ENCODE results near the gene AQP11. TPM values are rescaled to one million over a fixed set of nuclear protein-coding genes. Genes with fewer than 3 reads are reported as not detected.
A peak's percentile ranks its signal among the peaks of the same experiment; 100 is the strongest.

The AQP11 gene
- total RNA-seq, 1 donor from 2014 or later: 1.6 TPM

- peak overlapping the region; percentile 92 for H3K4me3 Mint-ChIP-seq (ENCODE audit: unreplicated experiment)
- peaks cover 3% of the 10 kb centered on the region for H3K9me3 Mint-ChIP-seq (ENCODE audit: low read depth)
- H3K27me3 Mint-ChIP-seq (ENCODE audit: low read depth): no peaks in the 10 kb centered on the region
- H3K27ac Mint-ChIP-seq (ENCODE audit: unreplicated experiment): peak overlapping the region; percentile 94
- no peak for DNase-seq (ENCODE audit: low spot score)
- H3K4me1 Mint-ChIP-seq (ENCODE audit: low read depth): peaks cover 34% of the 10 kb centered on the region
- no peak for TF ChIP-seq CTCF (IDR thresholded peaks at IDR 0.05)
- no peaks in the 10 kb centered on the region for H3K36me3 Mint-ChIP-seq (ENCODE audit: low read depth)
These were observed 47.1 kb downstream of the AQP11 start for GRCh38 chr11:77636731-77637344.

DNA sequence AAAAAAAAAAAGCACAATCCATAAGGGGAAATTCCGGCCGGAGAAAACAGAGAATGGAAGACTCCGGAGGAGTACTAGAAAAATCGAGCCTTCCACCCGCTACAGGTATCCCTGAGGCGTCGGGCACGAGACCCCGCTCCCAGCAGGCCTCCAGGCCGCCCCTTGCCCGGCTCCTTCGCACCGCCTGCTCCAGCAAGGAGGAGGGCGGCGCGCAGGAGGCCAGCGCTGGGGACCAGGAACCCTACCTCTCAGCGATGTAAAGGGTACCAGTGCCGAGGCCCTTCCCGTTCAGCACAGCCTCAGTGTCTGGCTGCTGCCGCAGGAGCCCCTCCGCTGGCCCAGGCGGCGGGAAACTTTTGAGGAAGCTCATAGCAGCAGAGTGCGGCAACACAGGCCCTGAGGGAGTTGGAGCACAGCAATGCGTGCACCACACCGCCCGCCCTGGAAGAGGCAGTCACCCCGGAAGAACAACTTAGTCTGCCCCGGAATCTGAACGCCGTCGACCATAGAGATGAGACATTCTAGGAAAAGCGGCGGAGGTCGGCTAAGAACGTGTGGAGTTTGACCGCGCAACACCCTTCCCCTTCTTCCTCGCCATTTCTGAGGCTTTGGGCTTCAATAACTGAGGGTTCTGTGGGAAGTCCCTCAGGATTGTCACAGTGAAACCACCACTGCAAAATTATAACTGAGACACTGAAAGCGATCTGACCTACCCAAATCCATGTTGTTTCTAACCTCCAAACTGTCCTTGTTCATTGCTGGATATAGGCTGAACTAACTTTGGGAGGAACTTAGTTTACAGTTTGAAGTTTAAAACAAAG, 47.8 kb downstream of the AQP11 start, which contains the start of gene CLNS1A:
Gene CLNS1A (minus strand): TSS at position 450 of the 821 bp plus-strand sequence. CDS start 80 bp downstream, at position 370.
- peaks cover 3% of the 10 kb centered on the region for H3K9me3 Mint-ChIP-seq (ENCODE audit: low read depth)
- peak; percentile 9 for TF ChIP-seq CTCF (IDR thresholded peaks at IDR 0.05)
- peaks cover 34% of the 10 kb centered on the region for H3K4me1 Mint-ChIP-seq (ENCODE audit: low read depth)
- H3K27ac Mint-ChIP-seq (ENCODE audit: unreplicated experiment): peak within 1 kb of the TSS; percentile 94
- peak; percentile 94 for DNase-seq (ENCODE audit: low spot score)
- peak within 1 kb of the TSS; percentile 92 for H3K4me3 Mint-ChIP-seq (ENCODE audit: unreplicated experiment)
- no peaks in the 10 kb centered on the region for H3K27me3 Mint-ChIP-seq (ENCODE audit: low read depth)
- H3K36me3 Mint-ChIP-seq (ENCODE audit: low read depth): no peaks in the 10 kb centered on the region

DNA sequence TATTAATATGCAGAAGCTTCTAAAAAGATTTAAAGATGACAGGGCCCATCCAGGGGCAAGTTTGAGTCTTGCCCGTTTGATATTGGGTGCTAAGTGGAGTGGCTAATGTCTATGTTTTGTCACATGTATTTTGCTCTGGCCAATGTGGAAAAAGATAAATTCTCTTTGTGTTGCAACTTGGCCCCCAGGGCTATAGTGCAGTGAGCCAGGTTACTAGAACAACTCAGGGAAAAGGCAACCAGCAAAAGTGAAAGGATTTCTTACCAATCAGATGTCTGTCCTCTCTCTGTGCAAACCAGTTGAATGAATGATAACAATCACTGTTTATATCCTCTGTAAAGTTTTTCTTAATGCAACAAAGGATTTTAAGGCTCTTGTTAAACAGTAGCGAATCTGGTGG, 52.5 kb downstream of the AQP11 start:
- no peaks in the 10 kb centered on the region for H3K36me3 Mint-ChIP-seq (ENCODE audit: low read depth)
- DNase-seq (ENCODE audit: low spot score): no peak
- peaks cover 8% of the 10 kb centered on the region for H3K4me1 Mint-ChIP-seq (ENCODE audit: low read depth)
- H3K4me3 Mint-ChIP-seq (ENCODE audit: unreplicated experiment): no peak overlapping the region
- peaks cover 3% of the 10 kb centered on the region for H3K9me3 Mint-ChIP-seq (ENCODE audit: low read depth)
- H3K27me3 Mint-ChIP-seq (ENCODE audit: low read depth): no peaks in the 10 kb centered on the region
- no peak overlapping the region for H3K27ac Mint-ChIP-seq (ENCODE audit: unreplicated experiment)
- no peak for TF ChIP-seq CTCF (IDR thresholded peaks at IDR 0.05)

- no peak overlapping the region for H3K27ac Mint-ChIP-seq (ENCODE audit: unreplicated experiment)
- H3K4me3 Mint-ChIP-seq (ENCODE audit: unreplicated experiment): no peak overlapping the region
- H3K9me3 Mint-ChIP-seq (ENCODE audit: low read depth): peaks cover 3% of the 10 kb centered on the region
- DNase-seq (ENCODE audit: low spot score): no peak
- no peaks in the 10 kb centered on the region for H3K36me3 Mint-ChIP-seq (ENCODE audit: low read depth)
- no peaks in the 10 kb centered on the region for H3K27me3 Mint-ChIP-seq (ENCODE audit: low read depth)
- H3K4me1 Mint-ChIP-seq (ENCODE audit: low read depth): no peaks in the 10 kb centered on the region
- TF ChIP-seq CTCF (IDR thresholded peaks at IDR 0.05): no peak
These were observed 55.1 kb downstream of the AQP11 start for GRCh38 chr11:77644887-77645286.

DNA sequence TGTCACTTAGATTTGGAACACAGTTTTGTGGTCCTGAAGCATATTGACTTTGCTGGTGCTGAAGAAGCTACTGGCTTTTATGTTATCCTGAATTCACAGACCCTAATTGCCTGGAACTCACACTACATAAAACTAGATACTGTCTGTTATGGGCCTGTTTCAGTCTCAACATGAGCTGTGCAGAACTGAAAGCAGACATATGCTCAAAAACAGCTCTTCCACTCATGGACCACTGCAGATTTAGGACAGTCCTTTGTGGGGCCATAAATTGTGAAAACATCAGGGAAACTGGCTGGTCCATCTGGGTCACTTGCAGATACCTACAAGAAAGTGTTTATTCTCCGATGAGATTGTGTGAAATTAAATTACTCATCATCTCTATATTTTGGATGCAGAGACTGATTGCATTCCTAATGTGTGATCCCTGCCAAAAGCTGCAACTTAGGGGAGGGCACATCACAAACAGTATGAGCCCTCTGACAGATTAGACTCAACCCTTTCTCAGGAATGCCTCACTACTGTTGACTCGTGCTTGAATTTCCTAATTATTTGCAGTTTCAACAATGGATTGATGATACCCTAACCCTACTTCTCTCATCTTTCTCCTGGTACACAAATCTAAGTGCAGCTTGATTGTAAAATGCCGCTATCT, 58.0 kb downstream of the AQP11 start:
- H3K36me3 Mint-ChIP-seq (ENCODE audit: low read depth): no peaks in the 10 kb centered on the region
- no peaks in the 10 kb centered on the region for H3K4me1 Mint-ChIP-seq (ENCODE audit: low read depth)
- no peaks in the 10 kb centered on the region for H3K27me3 Mint-ChIP-seq (ENCODE audit: low read depth)
- TF ChIP-seq CTCF (IDR thresholded peaks at IDR 0.05): no peak
- no peak overlapping the region for H3K4me3 Mint-ChIP-seq (ENCODE audit: unreplicated experiment)
- no peaks in the 10 kb centered on the region for H3K9me3 Mint-ChIP-seq (ENCODE audit: low read depth)
- DNase-seq (ENCODE audit: low spot score): no peak
- no peak overlapping the region for H3K27ac Mint-ChIP-seq (ENCODE audit: unreplicated experiment)

All from chondrocyte (in vitro differentiated cells).